Stimulated activated CD4-positive, alpha-beta T cell treated with anti-CD3 and anti-CD28 coated beads, TNF-alpha, amount 100 ng/mL, for 4 hours (primary cell): ENCODE data around the gene KRT80.
"Not testable (repeated sequence)": the region's sequence is repeated elsewhere in the genome, so short reads cannot be mapped to it uniquely, and the experiment has no call there.

Experiments used
- DNase-seq, 3 experiments: peaks; one replicate each; pipeline ENCODE4 v3.0.0-alpha.2; 2020; ENCODE audit warnings: low read depth in 3 of 3

Gene KRT80

GRCh38 chr12:52191841-52192791 is at the start of gene KRT80:
Gene KRT80 (minus strand): TSS chr12:52192014. CDS start chr12:52191902, 112 bp downstream.
- peak in 1 of 3 experiments; percentile 5 for DNase-seq

DNA sequence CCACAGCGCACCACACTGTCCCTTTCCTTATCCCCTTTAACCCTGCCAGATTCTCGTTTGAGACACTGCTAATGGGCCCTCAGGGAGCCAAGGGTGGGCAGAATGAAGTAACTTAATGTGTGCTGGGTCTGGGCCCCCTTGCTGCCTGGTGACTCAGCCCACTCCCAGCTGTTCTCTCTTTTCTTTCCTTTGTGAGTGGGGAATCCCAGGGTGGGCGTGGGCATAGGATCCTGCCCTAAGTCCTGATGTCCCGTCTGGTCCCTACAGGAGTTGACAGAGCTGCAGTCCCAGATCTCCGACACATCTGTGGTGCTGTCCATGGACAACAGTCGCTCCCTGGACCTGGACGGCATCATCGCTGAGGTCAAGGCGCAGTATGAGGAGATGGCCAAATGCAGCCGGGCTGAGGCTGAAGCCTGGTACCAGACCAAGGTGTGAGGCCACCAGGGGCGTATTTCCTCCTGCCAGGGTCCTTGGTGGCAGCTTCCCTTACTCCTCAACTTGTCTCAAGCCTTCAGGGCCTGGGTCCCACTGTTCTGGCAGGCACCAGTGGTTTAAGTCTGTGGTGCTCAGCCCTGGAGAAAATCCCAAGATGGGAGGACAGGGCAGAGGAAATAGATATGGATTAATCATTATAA is 49.5 kb upstream of the KRT80 start:
- DNase-seq, result no peak

DNA sequence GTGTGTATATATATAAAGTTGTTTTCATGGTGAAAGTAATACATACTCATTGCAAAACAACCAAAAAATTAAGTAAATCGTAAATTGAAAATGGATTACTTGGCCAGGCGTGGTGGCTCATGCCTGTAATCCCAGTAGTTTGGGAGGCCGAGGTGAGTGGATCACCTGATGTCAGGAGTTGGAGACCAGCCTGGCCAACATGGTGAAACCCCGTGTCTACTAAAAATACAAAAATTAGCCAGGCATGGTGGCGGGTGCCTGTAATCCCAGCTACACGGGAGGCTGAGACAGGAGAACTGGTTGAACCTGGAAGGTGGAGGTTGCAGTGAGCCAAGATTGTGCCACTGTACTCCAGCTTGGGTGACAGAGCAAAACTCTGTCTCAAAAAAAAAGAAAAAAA is 48.4 kb upstream of the KRT80 start:
- not testable (repeated sequence) for DNase-seq

- no peak for DNase-seq
These were observed 48.0 kb upstream of the KRT80 start for GRCh38 chr12:52239767-52240166.

- DNase-seq, result no peak
These were observed 47.3 kb upstream of the KRT80 start for GRCh38 chr12:52238916-52239646.

GRCh38 chr12:52238207-52238840 is 46.5 kb upstream of the KRT80 start:
- no peak for DNase-seq

DNA sequence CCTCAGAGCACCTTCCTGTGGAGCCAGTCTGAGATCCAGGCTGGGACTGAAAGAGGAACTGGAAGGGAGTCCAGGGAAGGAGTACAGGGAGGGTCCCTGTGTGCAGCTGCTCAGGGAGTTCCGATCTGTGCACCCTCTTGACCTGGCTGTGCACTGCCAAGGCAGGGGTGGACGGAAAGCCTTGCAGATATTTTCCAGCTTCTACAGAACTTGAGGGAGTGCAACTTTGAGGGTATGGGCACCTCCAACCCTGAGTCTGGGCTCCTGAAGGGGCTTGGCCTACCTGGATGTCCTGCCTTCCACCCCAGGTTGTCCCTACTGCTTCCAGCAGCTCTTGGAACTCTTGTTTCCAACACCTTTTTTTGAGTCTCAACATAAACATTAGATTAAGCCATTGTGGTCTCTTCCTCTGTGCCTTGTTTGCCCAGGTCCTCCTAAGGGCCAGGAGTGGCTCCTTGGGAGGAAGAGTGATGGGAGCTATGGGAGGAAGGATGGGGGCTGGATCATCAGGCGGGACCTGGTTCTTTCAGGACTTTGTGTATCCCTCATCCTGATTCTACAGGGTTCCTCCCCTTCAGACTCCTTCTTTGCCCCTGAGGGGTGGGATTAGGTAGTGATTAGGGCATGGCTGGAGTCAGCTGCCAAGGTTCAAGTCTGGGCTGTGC is 44.7 kb upstream of the KRT80 start:
- DNase-seq, result no peak

DNA sequence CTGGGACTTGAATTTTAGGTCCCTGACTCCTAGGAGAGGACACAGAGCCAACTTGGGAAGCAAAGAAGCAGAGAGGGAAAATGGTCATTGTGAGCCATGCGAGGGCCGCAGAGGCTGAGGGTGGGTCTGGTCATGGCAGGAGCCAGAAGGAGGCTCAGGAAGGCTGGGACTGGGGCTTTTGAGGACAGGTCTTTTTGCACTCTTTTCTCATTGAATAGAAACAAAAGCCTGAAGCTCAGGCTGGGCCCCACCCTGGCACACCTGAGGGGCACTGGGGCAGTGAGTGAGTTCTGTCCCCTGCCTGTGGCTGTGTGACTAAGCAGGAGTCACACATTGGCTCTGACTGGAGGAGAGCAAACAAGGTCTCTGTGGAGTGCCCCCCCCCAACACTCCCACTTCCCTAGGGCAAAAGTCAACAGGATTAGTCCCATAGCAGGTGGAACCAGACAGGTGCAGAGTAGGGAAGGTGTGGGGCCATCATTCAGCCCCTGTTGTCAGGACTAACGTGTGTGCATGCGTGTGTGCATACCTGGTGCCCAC is 44.1 kb upstream of the KRT80 start:
- DNase-seq, result no peak

DNA sequence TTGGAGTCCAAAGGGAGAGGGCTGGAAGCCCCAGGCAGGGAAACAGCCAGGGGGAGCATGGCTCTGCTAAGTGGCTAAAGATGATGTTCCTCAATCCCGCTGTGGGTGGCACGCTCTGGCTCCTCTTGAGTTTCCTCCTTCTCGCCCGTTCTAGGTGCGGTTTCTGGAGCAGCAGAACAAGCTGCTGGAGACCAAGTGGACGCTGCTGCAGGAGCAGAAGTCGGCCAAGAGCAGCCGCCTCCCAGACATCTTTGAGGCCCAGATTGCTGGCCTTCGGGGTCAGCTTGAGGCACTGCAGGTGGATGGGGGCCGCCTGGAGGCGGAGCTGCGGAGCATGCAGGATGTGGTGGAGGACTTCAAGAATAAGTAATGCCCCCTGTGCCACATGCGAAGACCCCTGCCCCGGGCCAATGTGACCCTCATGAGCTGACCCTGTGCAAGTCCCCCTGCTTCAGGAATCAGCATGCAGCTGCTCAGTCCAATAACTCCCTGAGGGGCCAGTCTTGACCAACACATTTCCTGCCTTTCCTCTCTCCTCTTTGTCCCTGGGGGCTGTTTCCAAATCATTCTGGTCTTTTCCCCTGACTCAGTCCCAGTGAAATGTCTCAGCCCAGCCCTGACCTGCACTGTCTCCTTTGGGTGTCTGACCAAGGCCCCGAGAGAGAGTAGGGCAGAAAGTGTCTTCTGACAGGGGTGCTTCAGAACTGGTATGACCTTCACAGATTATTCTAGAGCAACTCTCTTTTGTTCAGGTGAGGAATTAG is 43.4 kb upstream of the KRT80 start:
- DNase-seq, result no peak

DNA sequence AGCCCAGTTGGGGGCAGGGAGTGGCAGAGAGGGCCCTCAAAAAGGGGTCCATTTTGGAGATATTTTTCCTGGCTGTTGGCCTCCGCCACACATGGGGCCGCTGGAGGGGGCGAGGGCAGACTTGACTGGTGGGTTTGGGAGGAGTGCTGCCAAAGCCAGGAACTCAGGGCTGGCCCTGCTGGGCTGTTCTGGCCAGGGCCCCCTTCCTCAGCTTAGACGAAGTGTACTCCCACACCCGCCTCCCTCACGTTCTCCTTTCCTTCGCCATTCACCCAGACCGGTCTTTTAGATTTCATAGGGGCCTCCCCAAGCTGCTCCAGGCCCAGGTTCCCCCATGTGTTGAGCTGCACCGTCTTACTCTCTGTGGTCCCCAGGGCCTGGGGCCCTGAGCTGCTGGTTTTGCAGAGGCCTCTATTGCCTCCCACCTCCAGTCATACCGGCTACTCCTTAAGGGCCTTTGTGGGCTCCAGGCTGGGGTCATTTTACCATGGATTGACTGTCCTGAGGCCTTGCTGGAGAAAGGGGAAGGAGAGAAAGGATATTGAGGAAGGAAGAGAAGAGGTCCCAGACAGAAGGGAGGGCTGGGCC is 42.5 kb upstream of the KRT80 start:
- DNase-seq, result no peak

- no peak for DNase-seq
These were observed 41.8 kb upstream of the KRT80 start for GRCh38 chr12:52233462-52234207.

DNA sequence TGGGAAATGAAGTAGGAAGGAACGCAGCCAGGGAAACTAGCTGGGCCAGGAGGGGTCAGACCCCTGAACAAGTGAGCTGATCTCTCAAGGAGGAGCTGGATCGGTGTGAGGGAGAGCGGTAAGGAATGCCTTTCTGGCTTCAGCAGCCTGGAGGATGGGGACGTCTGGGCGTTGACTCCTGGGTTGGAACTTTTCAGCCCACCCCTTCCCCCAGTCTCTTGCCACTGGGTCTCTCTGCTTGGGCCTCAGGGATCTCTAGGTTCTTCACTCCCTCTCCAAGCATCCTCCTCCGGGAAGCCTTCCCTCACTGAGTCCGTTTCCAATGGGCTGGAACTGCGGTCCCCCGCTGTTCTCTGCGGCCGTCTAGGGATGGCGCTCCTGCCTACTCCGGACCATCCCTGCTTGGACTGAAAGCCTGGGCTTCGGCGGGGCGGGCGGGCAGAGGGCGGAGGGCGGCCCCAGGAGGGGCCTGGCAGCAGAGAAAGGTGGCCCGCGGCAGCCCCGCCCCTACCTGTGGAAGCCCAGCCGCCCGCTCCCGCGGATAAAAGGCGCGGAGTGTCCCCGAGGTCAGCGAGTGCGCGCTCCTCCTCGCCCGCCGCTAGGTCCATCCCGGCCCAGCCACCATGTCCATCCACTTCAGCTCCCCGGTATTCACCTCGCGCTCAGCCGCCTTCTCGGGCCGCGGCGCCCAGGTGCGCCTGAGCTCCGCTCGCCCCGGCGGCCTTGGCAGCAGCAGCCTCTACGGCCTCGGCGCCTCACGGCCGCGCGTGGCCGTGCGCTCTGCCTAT is 41.1 kb upstream of the KRT80 start, which contains the start of gene KRT7:
TSS of gene KRT7 (plus strand) at position 570 of the 788 bp plus-strand sequence. CDS start at position 624, 54 bp downstream.
- no peak for DNase-seq

DNA sequence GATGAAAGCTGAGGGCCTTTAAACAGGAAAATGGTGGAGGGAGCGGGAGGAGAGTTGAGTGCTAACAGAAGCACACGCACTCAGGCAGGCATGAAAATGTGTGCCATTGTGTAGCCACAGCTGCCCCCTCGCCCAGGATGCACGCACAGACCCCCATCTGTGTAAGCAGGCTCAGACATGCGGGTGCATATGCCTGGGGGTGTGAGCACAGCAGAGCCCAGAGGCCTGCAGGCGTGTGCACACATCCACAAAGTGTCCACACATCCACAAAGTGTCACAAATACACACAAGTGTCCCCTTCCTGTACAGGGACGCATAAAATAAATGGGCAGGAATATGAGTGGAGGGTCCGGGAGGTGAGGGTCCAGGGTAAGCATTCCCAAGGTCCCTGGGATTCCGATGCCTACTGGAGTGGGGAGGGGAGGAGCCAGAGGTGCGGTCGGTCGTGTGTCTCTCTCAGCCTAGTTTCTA is 40.4 kb upstream of the KRT80 start:
- no peak for DNase-seq

DNA sequence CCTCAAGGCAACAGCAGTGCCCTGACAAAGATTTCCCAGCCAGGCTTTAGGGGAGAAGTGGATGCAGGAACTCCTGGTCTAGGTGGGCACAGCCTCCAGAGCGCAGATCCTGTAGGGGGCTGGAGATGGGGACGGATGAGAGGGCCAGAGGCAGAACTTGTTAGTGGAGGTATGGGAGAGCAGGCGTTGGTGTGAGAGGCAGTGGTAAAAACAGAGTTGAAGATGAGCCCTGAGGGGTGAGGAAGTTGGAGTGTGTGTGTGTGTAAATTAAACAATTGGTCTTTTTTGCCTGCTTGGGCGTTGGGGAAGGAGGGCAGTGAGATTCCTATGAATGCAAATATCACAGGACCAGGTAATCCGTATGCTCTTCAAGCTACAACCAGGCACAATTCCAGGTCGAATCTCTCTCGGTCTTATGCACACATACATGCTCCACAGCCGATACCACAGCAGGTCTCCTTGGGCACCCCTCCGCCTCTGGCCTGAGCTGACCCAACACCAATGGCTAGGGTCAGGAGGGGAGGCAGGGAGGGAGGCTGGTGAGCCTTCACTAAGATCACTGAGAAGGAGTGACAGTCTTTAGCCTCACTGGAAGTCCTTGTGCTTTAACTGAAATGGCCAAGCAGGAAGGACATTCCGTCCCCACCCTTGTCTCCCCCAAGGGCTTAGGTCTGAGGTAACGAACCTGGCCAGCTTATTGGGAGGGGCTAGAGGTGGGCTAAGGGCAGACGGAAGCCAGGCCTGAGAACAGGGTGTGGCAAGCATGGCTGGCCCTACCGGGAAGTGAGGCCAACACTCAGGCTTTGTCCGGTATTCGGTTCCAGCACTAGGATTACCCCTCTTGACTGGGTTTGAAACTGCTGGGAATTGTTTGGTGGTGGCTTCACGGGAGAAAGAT is 39.7 kb upstream of the KRT80 start:
- DNase-seq, result no peak

DNA sequence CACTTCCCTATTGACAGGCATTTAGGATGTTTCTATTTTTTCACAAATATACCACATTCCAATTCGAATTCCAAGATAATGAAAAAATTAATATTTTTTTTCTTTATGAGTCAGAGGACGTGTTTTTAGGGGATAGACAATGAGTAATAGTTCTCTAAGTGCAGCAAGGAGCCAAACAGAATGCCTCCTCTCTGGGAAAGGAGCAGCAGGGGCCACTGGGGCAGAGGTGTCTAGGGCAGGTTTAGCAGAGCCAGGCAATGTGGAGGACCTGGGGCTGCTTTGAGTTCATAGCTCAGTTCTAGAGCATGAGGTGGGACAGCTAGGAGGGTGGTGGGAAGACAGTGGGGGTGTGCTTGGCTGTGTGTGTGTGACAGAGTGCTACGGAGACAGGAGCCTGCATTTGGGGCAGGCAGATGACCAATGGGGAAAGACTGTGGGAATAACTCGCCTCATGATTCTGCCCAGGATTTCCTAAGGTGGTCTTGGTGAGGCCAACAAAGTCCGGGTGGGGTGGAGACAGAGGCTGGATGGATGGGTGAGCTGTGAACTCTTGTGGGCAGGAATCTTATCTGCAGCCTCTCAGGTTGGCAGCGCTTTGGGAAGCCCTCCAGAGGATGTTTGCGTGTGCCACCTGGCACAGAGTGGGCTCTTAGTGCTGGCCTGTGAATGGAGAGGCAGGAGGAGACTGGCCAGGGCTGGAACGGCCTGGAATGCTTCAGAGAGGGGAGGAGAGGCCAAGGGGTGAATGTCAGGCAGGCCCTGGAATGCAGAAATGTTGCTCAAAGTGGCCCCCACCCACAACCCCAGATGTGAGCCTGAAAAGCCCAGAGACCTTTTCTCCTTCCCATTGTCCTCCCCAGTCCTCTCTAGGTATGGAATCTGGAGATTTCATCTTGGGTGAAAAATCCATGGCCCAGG is 38.8 kb upstream of the KRT80 start:
- no peak for DNase-seq

DNA sequence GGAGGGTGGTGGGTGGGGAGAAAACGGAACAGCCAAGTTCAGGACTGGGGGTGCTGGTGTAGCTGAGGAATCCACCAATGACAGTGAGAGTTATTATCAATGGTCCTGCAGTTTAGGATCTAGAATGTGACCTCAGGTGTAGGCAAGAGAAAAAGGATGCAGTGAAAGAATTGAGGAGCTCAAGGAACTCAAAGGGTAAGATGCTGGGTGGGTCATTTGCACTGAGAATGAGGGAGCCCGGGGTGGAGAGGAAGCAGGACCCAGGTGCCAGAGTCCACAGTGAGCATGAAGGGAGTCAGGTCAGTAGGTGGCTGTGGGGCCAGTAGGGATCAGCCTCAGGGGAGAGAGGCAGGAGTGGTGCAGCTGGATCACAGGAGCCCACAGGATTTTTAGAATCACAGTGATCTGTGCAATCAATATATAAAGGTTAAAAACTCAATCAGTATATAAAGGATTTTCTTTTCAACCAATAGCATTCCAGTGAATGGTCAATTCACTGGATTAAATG is 38.1 kb upstream of the KRT80 start:
- no peak for DNase-seq
